ENCODE data around the gene NHSL2. TPM values are rescaled to one million over a fixed set of nuclear protein-coding genes. Genes with fewer than 3 reads are reported as not detected.

NHSL2 gene
- total RNA-seq, 1 experiment from 2014 or later = not detected

DNA sequence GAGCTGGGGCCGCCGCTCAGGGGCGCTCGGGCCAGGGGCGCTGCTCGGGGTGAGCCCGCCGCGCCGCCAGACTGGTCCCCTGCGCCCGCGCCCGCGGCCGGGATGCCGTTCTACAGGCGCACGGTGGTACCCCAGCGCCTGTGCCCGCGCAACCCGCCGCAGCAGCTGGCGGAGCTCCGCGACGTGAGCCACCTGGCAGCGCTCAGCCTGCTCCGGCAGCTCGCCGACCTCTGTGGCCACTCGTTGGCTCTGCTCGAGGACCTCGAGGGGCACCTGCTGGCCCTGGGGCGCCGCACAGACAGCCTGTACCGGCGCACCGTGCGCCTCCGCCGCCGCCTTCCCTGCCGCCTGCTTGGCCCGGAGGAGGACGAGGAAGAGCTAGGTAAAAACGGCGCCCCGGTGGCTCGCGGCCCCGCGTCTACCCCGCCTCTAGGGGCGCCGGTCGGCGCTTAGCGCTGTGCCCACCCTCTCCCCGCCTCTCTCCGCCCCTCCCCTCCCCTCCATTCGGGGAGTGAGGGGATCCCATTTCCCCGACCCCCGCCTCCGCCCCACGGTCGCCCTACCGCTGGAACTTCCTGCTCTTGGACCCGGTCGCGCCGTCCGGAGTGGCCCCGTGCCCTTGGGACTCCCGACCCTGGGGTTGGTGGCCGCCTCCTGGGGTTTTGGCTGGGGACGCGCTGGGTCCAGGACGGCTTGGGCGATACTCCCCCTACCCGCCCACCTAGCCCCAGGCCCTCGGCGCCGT lies 513 bp downstream of the NHSL2 start:
- Histone ChIP-seq H3K27me3 (ENCODE audit: insufficient read depth, low read depth) (peaks cover 10% of the 10 kb centered on the region; the same call in 1 of the 2 replicates), H3K9me3 (ENCODE audit: insufficient read depth, low read depth) (no peaks in the 10 kb centered on the region), H3K4me2 (no peak overlapping the region), H3K9me2 (ENCODE audit: insufficient read depth) (no peaks in the 10 kb centered on the region), H3K4me1 (replicated peaks; ENCODE audit: insufficient read depth) (no peaks in the 10 kb centered on the region), H2AFZ (no peak overlapping the region), H4K20me1 (ENCODE audit: insufficient read depth) (no peaks in the 10 kb centered on the region), H3F3A (ENCODE audit: insufficient read depth, low read depth) (no peaks in the 10 kb centered on the region), H3K79me2 (ENCODE audit: low read depth) (no peaks in the 10 kb centered on the region), H3K36me3 (ENCODE audit: low read depth) (no peaks in the 10 kb centered on the region), H3K4me3 (no peak overlapping the region), H3K27ac (no peak overlapping the region)
- DNase-seq = no peak
- intact Hi-C loops (cut with micrococcal nuclease; ENCODE audit: unreplicated experiment) = no loop called here
- ChIA-PET POLR2A (ENCODE audit: unreplicated experiment) (no interaction called here), CTCF (no interaction called here)
- BruUV-seq (replicated peaks) = no TSS peak
- TF ChIP-seq, protein P1, sequence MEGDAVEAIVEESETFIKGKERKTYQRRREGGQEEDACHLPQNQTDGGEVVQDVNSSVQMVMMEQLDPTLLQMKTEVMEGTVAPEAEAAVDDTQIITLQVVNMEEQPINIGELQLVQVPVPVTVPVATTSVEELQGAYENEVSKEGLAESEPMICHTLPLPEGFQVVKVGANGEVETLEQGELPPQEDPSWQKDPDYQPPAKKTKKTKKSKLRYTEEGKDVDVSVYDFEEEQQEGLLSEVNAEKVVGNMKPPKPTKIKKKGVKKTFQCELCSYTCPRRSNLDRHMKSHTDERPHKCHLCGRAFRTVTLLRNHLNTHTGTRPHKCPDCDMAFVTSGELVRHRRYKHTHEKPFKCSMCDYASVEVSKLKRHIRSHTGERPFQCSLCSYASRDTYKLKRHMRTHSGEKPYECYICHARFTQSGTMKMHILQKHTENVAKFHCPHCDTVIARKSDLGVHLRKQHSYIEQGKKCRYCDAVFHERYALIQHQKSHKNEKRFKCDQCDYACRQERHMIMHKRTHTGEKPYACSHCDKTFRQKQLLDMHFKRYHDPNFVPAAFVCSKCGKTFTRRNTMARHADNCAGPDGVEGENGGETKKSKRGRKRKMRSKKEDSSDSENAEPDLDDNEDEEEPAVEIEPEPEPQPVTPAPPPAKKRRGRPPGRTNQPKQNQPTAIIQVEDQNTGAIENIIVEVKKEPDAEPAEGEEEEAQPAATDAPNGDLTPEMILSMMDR (conservative IDR thresholded peaks at IDR 0.05) = no peak
- no peak for TF ChIP-seq EZH2 (IDR thresholded peaks at IDR 0.05; ENCODE audit: low read depth)

GRCh38 chrX:71911731-71912050 lies 1.0 kb downstream of the NHSL2 start:
- Histone ChIP-seq H3K4me1 (replicated peaks; ENCODE audit: insufficient read depth) (no peaks in the 10 kb centered on the region), H3K36me3 (ENCODE audit: low read depth) (no peaks in the 10 kb centered on the region), H4K20me1 (ENCODE audit: insufficient read depth) (no peaks in the 10 kb centered on the region), H3K4me3 (no peak overlapping the region), H3F3A (ENCODE audit: insufficient read depth, low read depth) (no peaks in the 10 kb centered on the region), H2AFZ (no peak overlapping the region), H3K4me2 (no peak overlapping the region), H3K9me2 (ENCODE audit: insufficient read depth) (no peaks in the 10 kb centered on the region), H3K79me2 (ENCODE audit: low read depth) (no peaks in the 10 kb centered on the region), H3K27ac (no peak overlapping the region), H3K9me3 (ENCODE audit: insufficient read depth, low read depth) (no peaks in the 10 kb centered on the region), H3K27me3 (ENCODE audit: insufficient read depth, low read depth) (peaks cover 10% of the 10 kb centered on the region; the same call in 1 of the 2 replicates)
- intact Hi-C loops (cut with micrococcal nuclease; ENCODE audit: unreplicated experiment) = no loop called here
- DNase-seq = no peak
- no peak for TF ChIP-seq EZH2 (IDR thresholded peaks at IDR 0.05; ENCODE audit: low read depth)
- TF ChIP-seq, protein P1 (conservative IDR thresholded peaks at IDR 0.05) = no peak
- CTCF ChIA-PET = no interaction called here
- BruUV-seq (replicated peaks) = no TSS peak
- POLR2A ChIA-PET (ENCODE audit: unreplicated experiment) = no interaction called here

- intact Hi-C loops (cut with micrococcal nuclease; ENCODE audit: unreplicated experiment) = no loop called here
- POLR2A ChIA-PET (ENCODE audit: unreplicated experiment) = no interaction called here
- Histone ChIP-seq H3K9me2 (ENCODE audit: insufficient read depth) (no peaks in the 10 kb centered on the region), H3K27me3 (ENCODE audit: insufficient read depth, low read depth) (peaks cover 8% of the 10 kb centered on the region; the same call in 1 of the 2 replicates), H3K4me2 (no peak overlapping the region), H3K4me3 (no peak overlapping the region), H3K79me2 (ENCODE audit: low read depth) (no peaks in the 10 kb centered on the region), H3K4me1 (replicated peaks; ENCODE audit: insufficient read depth) (no peaks in the 10 kb centered on the region), H3K9me3 (ENCODE audit: insufficient read depth, low read depth) (no peaks in the 10 kb centered on the region), H3F3A (ENCODE audit: insufficient read depth, low read depth) (no peaks in the 10 kb centered on the region), H4K20me1 (ENCODE audit: insufficient read depth) (no peaks in the 10 kb centered on the region), H2AFZ (no peak overlapping the region), H3K36me3 (ENCODE audit: low read depth) (no peaks in the 10 kb centered on the region), H3K27ac (no peak overlapping the region)
- BruUV-seq (replicated peaks) = no TSS peak
- TF ChIP-seq, protein P1 (conservative IDR thresholded peaks at IDR 0.05) = no peak
- no peak for TF ChIP-seq EZH2 (IDR thresholded peaks at IDR 0.05; ENCODE audit: low read depth)
- CTCF ChIA-PET = no interaction called here
- DNase-seq = no peak
These were observed 1.5 kb downstream of the NHSL2 start for GRCh38 chrX:71912156-71912555.

Data from PC-9 (cell line).